ENCODE data around the gene RABEP2.
"Not testable (repeated sequence)": the region's sequence is repeated elsewhere in the genome, so short reads cannot be mapped to it uniquely, and the experiment has no call there.

The RABEP2 gene

DNA sequence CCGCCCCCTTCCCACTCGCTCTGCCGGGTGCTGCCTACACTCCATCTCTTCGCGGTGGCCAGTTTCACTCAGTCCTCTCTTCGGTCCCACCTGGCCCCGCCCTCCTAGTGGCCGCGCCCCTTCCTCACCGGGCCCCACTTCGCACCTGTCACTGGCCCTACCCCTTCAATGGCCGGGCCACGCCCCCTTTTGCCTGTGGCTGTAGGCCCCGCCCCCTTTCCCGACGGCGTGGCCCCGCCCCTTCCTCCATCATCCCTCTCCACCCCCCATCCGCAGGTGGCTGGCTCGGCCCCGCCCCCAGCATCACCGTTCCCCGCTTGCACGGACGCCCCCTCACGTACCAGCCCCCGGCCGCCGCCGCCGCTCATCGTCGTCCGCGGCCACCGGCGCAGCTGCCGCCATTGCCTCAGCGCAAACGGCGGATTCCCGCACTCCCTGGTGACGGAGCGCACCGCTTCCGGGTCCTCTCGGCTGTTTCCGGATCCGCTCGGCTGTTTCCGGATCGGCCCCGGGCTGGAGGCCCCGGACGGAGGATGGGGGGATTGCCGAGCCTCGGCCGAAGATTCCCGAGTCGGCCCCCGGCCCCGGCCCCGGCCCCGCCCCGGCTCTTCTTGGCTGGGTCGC, at the start of gene RABEP2:
TSS of gene RABEP2 (minus strand) at position 477 of the 624 bp plus-strand sequence. CDS start at position 402, 75 bp downstream.
- no peaks in the 10 kb centered on the region for H3K9me3 Mint-ChIP-seq
- H3K36me3 Mint-ChIP-seq (ENCODE audit: low read depth) = peaks cover 7% of the 10 kb centered on the region
- H3K27me3 Mint-ChIP-seq (ENCODE audit: low read depth) = no peaks in the 10 kb centered on the region
- H3K4me3 Mint-ChIP-seq = peak within 1 kb of the TSS; percentile 97
- peaks cover 9% of the 10 kb centered on the region for H3K4me1 Mint-ChIP-seq (ENCODE audit: low read depth)
- DNase-seq (ENCODE audit: low spot score) = peak; percentile 93
- H3K27ac Mint-ChIP-seq = peak within 1 kb of the TSS; percentile 99

DNA sequence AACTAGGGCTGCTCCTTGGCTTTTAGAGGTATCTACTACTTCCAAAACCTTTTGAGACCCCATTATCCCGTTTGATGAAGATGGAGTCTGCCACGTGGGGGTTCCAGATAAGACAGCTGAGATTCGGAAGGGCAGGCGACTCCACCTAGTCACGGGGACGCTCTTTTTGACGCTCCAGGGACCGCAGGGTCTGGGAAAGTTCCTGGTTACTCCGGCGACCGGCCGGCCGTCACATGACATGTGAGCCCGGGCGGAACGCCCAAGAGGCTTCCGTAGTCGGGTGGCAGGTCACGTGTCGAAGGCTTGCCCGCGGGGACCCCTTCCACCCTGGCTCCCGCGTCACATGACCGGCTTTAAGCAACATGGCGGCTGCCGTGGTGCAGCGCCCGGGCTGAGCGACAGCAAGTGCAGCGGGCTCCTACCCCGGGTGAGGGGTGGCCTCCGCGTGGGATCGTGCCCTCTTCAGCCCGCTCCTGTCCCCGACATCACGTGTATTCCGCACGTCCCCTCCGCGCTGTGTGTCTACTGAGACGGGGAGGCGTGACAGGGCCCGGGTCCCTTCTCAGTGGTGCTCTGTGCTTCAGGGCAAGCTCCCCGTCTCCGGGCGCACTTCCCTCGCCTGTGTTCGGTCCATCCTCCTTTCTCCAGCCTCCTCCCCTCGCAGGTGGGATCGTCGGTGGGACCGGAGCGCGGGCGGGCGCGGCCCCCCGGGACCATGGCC, 49.6 kb upstream of the RABEP2 start, which contains the start of gene SPNS1:
TSS of gene SPNS1 (plus strand) at position 342 of the 721 bp plus-strand sequence. CDS start at position 716, 374 bp downstream.
- peak; percentile 96 for DNase-seq (ENCODE audit: low spot score)
- Mint-ChIP-seq H3K4me1 (ENCODE audit: low read depth) (peaks cover 28% of the 10 kb centered on the region), H3K36me3 (ENCODE audit: low read depth) (peaks cover 13% of the 10 kb centered on the region), H3K4me3 (peak within 1 kb of the TSS; percentile 93), H3K9me3 (no peaks in the 10 kb centered on the region), H3K27me3 (ENCODE audit: low read depth) (no peaks in the 10 kb centered on the region), H3K27ac (peak within 1 kb of the TSS; percentile 92)

GRCh38 chr16:28974007-28974436, 49.0 kb upstream of the RABEP2 start:
- Mint-ChIP-seq H3K4me1 (ENCODE audit: low read depth) (peaks cover 28% of the 10 kb centered on the region), H3K27me3 (ENCODE audit: low read depth) (no peaks in the 10 kb centered on the region), H3K27ac (peak overlapping the region; percentile 92), H3K36me3 (ENCODE audit: low read depth) (peaks cover 13% of the 10 kb centered on the region), H3K9me3 (no peaks in the 10 kb centered on the region), H3K4me3 (peak overlapping the region; percentile 93)
- peak; percentile 27 for DNase-seq (ENCODE audit: low spot score)

DNA sequence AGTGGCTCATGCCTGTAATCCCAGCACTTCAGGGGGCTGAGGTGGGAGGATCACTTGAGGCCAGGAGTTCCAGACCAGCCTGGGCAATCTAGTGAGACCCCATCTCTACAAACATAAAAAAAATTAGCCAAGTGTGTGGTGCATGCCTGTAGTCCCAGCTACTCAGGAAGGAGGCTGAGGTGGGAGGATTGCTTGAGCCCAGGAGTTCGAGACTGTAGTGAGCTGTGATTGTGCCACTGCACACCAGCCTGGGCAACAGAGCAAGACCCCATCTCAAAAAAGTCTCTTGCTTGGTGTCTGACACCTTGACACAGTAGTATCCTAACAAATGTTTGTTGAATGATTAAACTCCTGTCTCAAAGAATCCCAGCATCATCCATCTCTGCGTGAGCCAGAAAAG, 44.7 kb upstream of the RABEP2 start:
- H3K4me1 Mint-ChIP-seq (ENCODE audit: low read depth); H3K27ac Mint-ChIP-seq; H3K9me3 Mint-ChIP-seq; H3K27me3 Mint-ChIP-seq (ENCODE audit: low read depth); DNase-seq (ENCODE audit: low spot score); H3K4me3 Mint-ChIP-seq: not testable (repeated sequence)
- H3K36me3 Mint-ChIP-seq (ENCODE audit: low read depth) = peaks cover 12% of the 10 kb centered on the region

- peaks cover 35% of the 10 kb centered on the region for H3K36me3 Mint-ChIP-seq (ENCODE audit: low read depth)
- H3K4me3 Mint-ChIP-seq = no peak overlapping the region
- H3K9me3 Mint-ChIP-seq = no peaks in the 10 kb centered on the region
- no peak for DNase-seq (ENCODE audit: low spot score)
- no peaks in the 10 kb centered on the region for H3K27me3 Mint-ChIP-seq (ENCODE audit: low read depth)
- H3K4me1 Mint-ChIP-seq (ENCODE audit: low read depth) = no peaks in the 10 kb centered on the region
- H3K27ac Mint-ChIP-seq = no peak overlapping the region
These were observed 42.1 kb upstream of the RABEP2 start for GRCh38 chr16:28967156-28967555.

- no peak overlapping the region for H3K27ac Mint-ChIP-seq
- H3K9me3 Mint-ChIP-seq = no peaks in the 10 kb centered on the region
- H3K36me3 Mint-ChIP-seq (ENCODE audit: low read depth) = peaks cover 55% of the 10 kb centered on the region
- H3K4me3 Mint-ChIP-seq = no peak overlapping the region
- no peaks in the 10 kb centered on the region for H3K27me3 Mint-ChIP-seq (ENCODE audit: low read depth)
- H3K4me1 Mint-ChIP-seq (ENCODE audit: low read depth) = no peaks in the 10 kb centered on the region
- no peak for DNase-seq (ENCODE audit: low spot score)
These were observed 39.5 kb upstream of the RABEP2 start for GRCh38 chr16:28964496-28964895.

DNA sequence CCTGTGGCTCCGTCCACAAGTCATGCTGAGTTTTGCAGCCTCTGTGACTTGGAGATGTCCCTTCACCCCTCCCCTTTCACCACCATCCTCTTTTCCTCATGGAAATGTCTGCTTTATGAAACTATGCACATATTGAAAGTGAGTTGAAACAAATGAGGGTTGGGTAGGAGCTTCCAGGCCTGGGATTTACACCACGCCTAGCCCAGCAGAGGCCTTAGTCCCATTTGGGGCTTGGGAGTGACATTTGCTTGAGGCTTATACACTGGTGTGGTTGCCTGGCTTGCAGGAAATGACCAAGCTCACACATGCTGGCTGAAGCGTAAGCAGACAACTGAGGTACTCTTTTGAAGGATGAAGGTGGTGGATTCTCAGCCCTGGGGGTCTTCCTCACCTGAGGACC, 39.0 kb upstream of the RABEP2 start:
- Mint-ChIP-seq H3K9me3 (no peaks in the 10 kb centered on the region), H3K27ac (no peak overlapping the region), H3K27me3 (ENCODE audit: low read depth) (no peaks in the 10 kb centered on the region), H3K4me1 (ENCODE audit: low read depth) (no peaks in the 10 kb centered on the region), H3K4me3 (no peak overlapping the region), H3K36me3 (ENCODE audit: low read depth) (peaks cover 57% of the 10 kb centered on the region)
- DNase-seq (ENCODE audit: low spot score) = no peak

- no peak overlapping the region for H3K4me3 Mint-ChIP-seq
- H3K36me3 Mint-ChIP-seq (ENCODE audit: low read depth) = peaks cover 65% of the 10 kb centered on the region
- no peaks in the 10 kb centered on the region for H3K27me3 Mint-ChIP-seq (ENCODE audit: low read depth)
- H3K4me1 Mint-ChIP-seq (ENCODE audit: low read depth) = peaks cover 6% of the 10 kb centered on the region
- H3K9me3 Mint-ChIP-seq = no peaks in the 10 kb centered on the region
- DNase-seq (ENCODE audit: low spot score) = no peak
- no peak overlapping the region for H3K27ac Mint-ChIP-seq
These were observed 33.8 kb upstream of the RABEP2 start for GRCh38 chr16:28958836-28959235.

DNA sequence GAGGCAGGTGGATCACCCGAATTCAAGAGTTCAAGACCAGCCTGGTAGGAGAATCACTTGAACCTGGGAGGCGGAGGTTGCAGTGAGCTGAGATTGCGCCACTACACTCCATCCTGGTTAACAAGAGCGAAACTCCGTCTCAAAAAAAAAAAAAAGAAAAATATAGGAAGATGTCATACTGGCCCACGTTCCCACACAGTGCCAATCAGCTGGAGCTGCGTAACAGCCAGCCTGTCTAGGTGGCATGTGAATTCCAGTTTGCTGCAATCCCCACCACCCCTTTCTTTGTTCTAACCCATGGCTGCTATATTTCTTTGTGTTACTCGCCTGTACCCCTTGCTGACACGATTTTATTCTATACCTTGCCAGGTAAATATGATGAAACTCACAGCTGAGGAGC, 33.2 kb upstream of the RABEP2 start:
- H3K27me3 Mint-ChIP-seq (ENCODE audit: low read depth) = no peaks in the 10 kb centered on the region
- H3K4me1 Mint-ChIP-seq (ENCODE audit: low read depth) = peaks cover 8% of the 10 kb centered on the region
- no peak overlapping the region for H3K4me3 Mint-ChIP-seq
- H3K9me3 Mint-ChIP-seq = no peaks in the 10 kb centered on the region
- H3K36me3 Mint-ChIP-seq (ENCODE audit: low read depth) = peaks cover 66% of the 10 kb centered on the region
- no peak overlapping the region for H3K27ac Mint-ChIP-seq
- DNase-seq (ENCODE audit: low spot score) = no peak

DNA sequence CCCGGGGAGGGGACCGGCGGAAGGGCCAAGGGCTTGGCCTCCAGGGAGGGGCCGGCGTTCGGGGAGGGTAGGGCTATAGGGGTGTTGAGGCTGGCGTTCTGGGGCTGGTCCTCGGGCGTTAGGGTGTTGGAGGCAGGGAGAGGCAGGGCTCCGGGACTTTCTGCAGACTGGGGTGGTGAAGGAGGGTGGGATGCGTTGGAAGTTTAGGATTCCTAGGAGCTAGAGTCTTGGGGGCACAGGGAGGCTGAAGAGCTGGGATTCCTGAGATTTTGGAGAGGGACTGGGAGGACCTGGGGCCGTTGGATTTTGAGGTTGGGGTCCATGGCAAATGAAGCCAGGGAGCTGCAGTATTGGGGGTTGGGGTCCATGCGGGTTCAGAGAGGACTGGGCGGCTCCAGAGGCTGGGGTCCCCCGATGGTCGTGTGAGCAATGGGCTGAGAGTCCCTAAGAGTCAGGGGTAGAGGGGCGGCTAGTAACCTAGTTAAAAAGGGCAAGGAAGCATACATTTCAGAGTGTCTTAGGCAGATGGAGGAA, 26.4 kb upstream of the RABEP2 start:
- peaks cover 41% of the 10 kb centered on the region for H3K36me3 Mint-ChIP-seq (ENCODE audit: low read depth)
- H3K4me3 Mint-ChIP-seq = peak overlapping the region; percentile 88

DNA sequence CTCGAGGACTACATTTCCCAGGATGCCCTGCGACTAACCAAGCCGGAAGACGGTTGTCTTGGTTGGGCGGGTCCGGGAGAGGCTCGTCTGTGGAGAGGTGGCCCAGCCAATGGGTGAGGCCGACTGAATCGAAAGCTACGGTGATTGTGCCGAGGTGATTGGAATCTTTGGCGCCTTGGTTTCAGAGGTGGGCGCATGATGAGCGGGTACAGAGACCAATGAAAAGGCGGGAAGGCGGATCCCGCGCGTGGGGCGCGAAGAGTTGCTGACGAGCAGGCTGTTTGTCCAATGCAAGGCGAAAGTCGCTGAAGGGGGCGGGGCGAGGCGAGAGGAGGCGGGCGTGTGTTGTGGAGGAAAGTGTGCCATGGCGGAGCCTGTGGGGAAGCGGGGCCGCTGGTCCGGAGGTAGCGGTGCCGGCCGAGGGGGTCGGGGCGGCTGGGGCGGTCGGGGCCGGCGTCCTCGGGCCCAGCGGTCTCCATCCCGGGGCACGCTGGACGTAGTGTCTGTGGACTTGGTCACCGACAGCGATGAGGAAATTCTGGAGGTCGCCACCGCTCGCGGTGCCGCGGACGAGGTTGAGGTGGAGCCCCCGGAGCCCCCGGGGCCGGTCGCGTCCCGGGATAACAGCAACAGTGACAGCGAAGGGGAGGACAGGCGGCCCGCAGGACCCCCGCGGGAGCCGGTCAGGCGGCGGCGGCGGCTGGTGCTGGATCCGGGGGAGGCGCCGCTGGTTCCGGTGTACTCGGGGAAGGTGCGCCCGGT, 25.8 kb upstream of the RABEP2 start, which contains the start of gene NFATC2IP:
TSS of gene NFATC2IP (plus strand) at position 290 of the 762 bp plus-strand sequence. CDS start at position 365, 75 bp downstream.
- peaks cover 23% of the 10 kb centered on the region for H3K4me1 Mint-ChIP-seq (ENCODE audit: low read depth)
- peak; percentile 100 for DNase-seq (ENCODE audit: low spot score)
- H3K36me3 Mint-ChIP-seq (ENCODE audit: low read depth) = peaks cover 37% of the 10 kb centered on the region
- H3K27ac Mint-ChIP-seq = peak within 1 kb of the TSS; percentile 94
- H3K4me3 Mint-ChIP-seq = peak within 1 kb of the TSS; percentile 88
- no peaks in the 10 kb centered on the region for H3K9me3 Mint-ChIP-seq
- H3K27me3 Mint-ChIP-seq (ENCODE audit: low read depth) = peaks cover 5% of the 10 kb centered on the region

More for the DNA sequence above, 26.4 kb upstream of the RABEP2 start:
- Mint-ChIP-seq H3K27me3 (ENCODE audit: low read depth) (peaks cover 5% of the 10 kb centered on the region), H3K27ac (peak overlapping the region; percentile 92), H3K9me3 (no peaks in the 10 kb centered on the region), H3K4me1 (ENCODE audit: low read depth) (peaks cover 21% of the 10 kb centered on the region)
- no peak for DNase-seq (ENCODE audit: low spot score)

GRCh38 chr16:28946681-28947080, 21.6 kb upstream of the RABEP2 start:
- Mint-ChIP-seq H3K27ac (no peak overlapping the region), H3K9me3 (no peaks in the 10 kb centered on the region), H3K27me3 (ENCODE audit: low read depth) (peaks cover 5% of the 10 kb centered on the region), H3K4me1 (ENCODE audit: low read depth) (peaks cover 16% of the 10 kb centered on the region), H3K4me3 (no peak overlapping the region), H3K36me3 (ENCODE audit: low read depth) (peaks cover 7% of the 10 kb centered on the region)
- no peak for DNase-seq (ENCODE audit: low spot score)

DNA sequence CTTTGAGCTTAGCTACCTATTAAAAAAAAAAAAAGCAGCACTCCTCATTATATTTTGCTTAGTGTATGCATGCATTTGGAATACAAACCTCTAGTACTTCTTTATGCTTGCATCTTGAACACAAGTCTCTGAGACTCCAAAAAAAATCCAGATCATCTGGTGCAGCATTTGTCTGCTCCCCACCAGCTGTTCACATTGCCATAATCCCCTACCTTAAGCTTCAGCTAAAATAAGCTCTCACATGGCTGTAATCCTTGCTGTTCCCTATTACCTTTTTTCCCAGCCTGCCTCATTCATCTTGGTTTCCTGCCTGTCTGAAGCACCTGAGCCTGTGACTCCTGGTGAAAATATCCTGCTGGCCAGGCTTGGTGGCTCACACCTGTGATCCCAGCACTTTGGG, 18.2 kb upstream of the RABEP2 start:
- no peaks in the 10 kb centered on the region for H3K36me3 Mint-ChIP-seq (ENCODE audit: low read depth)
- H3K27ac Mint-ChIP-seq = no peak overlapping the region
- H3K4me1 Mint-ChIP-seq (ENCODE audit: low read depth) = peaks cover 10% of the 10 kb centered on the region
- no peaks in the 10 kb centered on the region for H3K9me3 Mint-ChIP-seq
- DNase-seq (ENCODE audit: low spot score) = no peak
- H3K27me3 Mint-ChIP-seq (ENCODE audit: low read depth) = peaks cover 7% of the 10 kb centered on the region
- no peak overlapping the region for H3K4me3 Mint-ChIP-seq
